Left ventricle myocardium inferior (tissue), 1 donor: ENCODE measurements around the gene ALKBH5. TPM values are rescaled to one million over a fixed set of nuclear protein-coding genes. Genes with fewer than 3 reads are reported as not detected.

Experiments
- DNase-seq: peaks from one replicate; pipeline ENCODE4 v3.0.0-alpha.2; 2020
- H3K27ac ChIP-seq: fragments of 200-600 bp; replicated peaks from 2 replicates; pipeline ENCODE4 v1.8.0; 2021
- H3K27me3 ChIP-seq: fragments of 200-600 bp; 2 replicates; pipeline ENCODE4 v1.8.0; 2021; ENCODE audit warnings: low read depth
- H3K36me3 ChIP-seq: fragments of 200-600 bp; 2 replicates; pipeline ENCODE4 v1.8.0; 2021
- H3K4me1 ChIP-seq: fragments of 200-600 bp; 2 replicates; pipeline ENCODE4 v1.8.0; 2021
- H3K4me3 ChIP-seq: fragments of 200-600 bp; 2 replicates; pipeline ENCODE4 v1.8.0; 2021; ENCODE audit warnings: mild to moderate bottlenecking, moderate library complexity
- H3K9me3 ChIP-seq: fragments of 200-600 bp; replicated peaks from 2 replicates; pipeline ENCODE4 v1.8.0; 2021
- CTCF ChIP-seq: fragments of 200-600 bp; IDR thresholded peaks from 2 replicates; pipeline ENCODE4 v1.8.0; 2021; ENCODE audit warnings: antibody characterized with exemption, mild to moderate bottlenecking, borderline replicate concordance
- intact Hi-C: fragments of 100-400 bp; cut with micrococcal nuclease; formaldehyde crosslinking; loops from one replicate; pipeline ENCODE4 v1.11.0; 2022
- total RNA-seq: library from RNA; stranded (reverse); fragmentation: NEBNext Ultra II Directional; extraction: Animal tissue kit (Norgen Biotek cat#: 25700); gene quantifications from one replicate; pipeline ENCODE4 v1.2.1, GENCODE V29; 2021
- donor health status: DM: no; HTN: yes; CAD: no; lungs with severe emphysema.

Gene ALKBH5
- total RNA-seq, 1 donor from 2014 or later: 179 TPM

GRCh38 chr17:18177133-18177532 lies 6.5 kb upstream of the ALKBH5 start:
- H3K36me3 ChIP-seq: no peaks in the 10 kb centered on the region
- intact Hi-C loops: no loop called here
- no peak overlapping the region for H3K4me3 ChIP-seq
- DNase-seq: no peak
- TF ChIP-seq CTCF: no peak
- peaks cover 18% of the 10 kb centered on the region for H3K4me1 ChIP-seq
- no peaks in the 10 kb centered on the region for H3K27me3 ChIP-seq
- H3K9me3 ChIP-seq: no peaks in the 10 kb centered on the region
- H3K27ac ChIP-seq: no peak overlapping the region

- Histone ChIP-seq H3K4me3 (no peak overlapping the region), H3K36me3 (no peaks in the 10 kb centered on the region), H3K27ac (no peak overlapping the region), H3K9me3 (no peaks in the 10 kb centered on the region), H3K27me3 (no peaks in the 10 kb centered on the region), H3K4me1 (peaks cover 20% of the 10 kb centered on the region)
- DNase-seq: no peak
- no peak for TF ChIP-seq CTCF
- intact Hi-C loops: no loop called here
Observed at GRCh38 chr17:18177722-18178121, 5.9 kb upstream of the ALKBH5 start.

- Histone ChIP-seq H3K4me3 (no peak overlapping the region), H3K27ac (no peak overlapping the region), H3K36me3 (no peaks in the 10 kb centered on the region), H3K9me3 (no peaks in the 10 kb centered on the region), H3K4me1 (peaks cover 24% of the 10 kb centered on the region), H3K27me3 (no peaks in the 10 kb centered on the region)
- no peak for TF ChIP-seq CTCF
- intact Hi-C loops: no loop called here
- no peak for DNase-seq
Observed at GRCh38 chr17:18179196-18179595, 4.4 kb upstream of the ALKBH5 start.

GRCh38 chr17:18179804-18180203 lies 3.8 kb upstream of the ALKBH5 start:
- H3K4me3 ChIP-seq: no peak overlapping the region
- peaks cover 30% of the 10 kb centered on the region for H3K4me1 ChIP-seq
- no peak for TF ChIP-seq CTCF
- no peaks in the 10 kb centered on the region for H3K9me3 ChIP-seq
- DNase-seq: no peak
- H3K27me3 ChIP-seq: no peaks in the 10 kb centered on the region
- intact Hi-C loops: no loop called here
- H3K36me3 ChIP-seq: no peaks in the 10 kb centered on the region
- no peak overlapping the region for H3K27ac ChIP-seq

- intact Hi-C loops: no loop called here
- no peaks in the 10 kb centered on the region for H3K36me3 ChIP-seq
- H3K9me3 ChIP-seq: no peaks in the 10 kb centered on the region
- no peak overlapping the region for H3K4me3 ChIP-seq
- peak overlapping the region; percentile 100 for H3K27ac ChIP-seq
- DNase-seq: no peak
- TF ChIP-seq CTCF: no peak
- H3K27me3 ChIP-seq: no peaks in the 10 kb centered on the region
- peaks cover 45% of the 10 kb centered on the region for H3K4me1 ChIP-seq
Observed at GRCh38 chr17:18181358-18181757, 2.3 kb upstream of the ALKBH5 start.
